Upper lobe of right lung (tissue), 1 donor: ENCODE data around the gene KCNE4. TPM values are rescaled to one million over a fixed set of nuclear protein-coding genes. Genes with fewer than 3 reads are reported as not detected.
"Not testable (repeated sequence)": the region's sequence is repeated elsewhere in the genome, so short reads cannot be mapped to it uniquely, and the experiment has no call there.

Experiments
- ATAC-seq: fragments of 200-7000 bp; cut with Tn5 transposase; one replicate; pipeline ENCODE4 v1.9.1; 2020; ENCODE audit warnings: mild to moderate bottlenecking, moderate library complexity
- DNase-seq: peaks from one replicate; pipeline ENCODE4 v3.0.0-alpha.2; 2020
- H3K27ac ChIP-seq: fragments of 200-600 bp; one replicate; pipeline ENCODE4 v1.8.0; 2022
- H3K27me3 ChIP-seq: fragments of 200-600 bp; one replicate; pipeline ENCODE4 v1.8.0; 2022; ENCODE audit warnings: mild to moderate bottlenecking
- H3K36me3 ChIP-seq: fragments of 200-600 bp; one replicate; pipeline ENCODE4 v1.8.0; 2022
- H3K4me1 ChIP-seq: fragments of 200-600 bp; one replicate; pipeline ENCODE4 v1.8.0; 2022
- H3K4me3 ChIP-seq: fragments of 200-600 bp; one replicate; pipeline ENCODE4 v1.8.0; 2022; ENCODE audit warnings: mild to moderate bottlenecking
- H3K9me3 ChIP-seq: fragments of 200-600 bp; one replicate; pipeline ENCODE4 v1.8.0; 2022
- intact Hi-C: fragments of 100-400 bp; cut with DNase I; formaldehyde crosslinking; loops from one replicate; pipeline ENCODE4 v1.11.0; 2022
- total RNA-seq: library from RNA; stranded (reverse); fragmentation: NEBNext Ultra II Directional; extraction: Animal tissue kit (Norgen Biotek cat#: 25700); gene quantifications from one replicate; pipeline ENCODE4 v1.2.1, GENCODE V29; 2021
- TF ChIP-seq, protein P1 (sequence below): fragments of 200-600 bp; IDR thresholded peaks from one replicate; pipeline ENCODE4 v1.8.0; 2022; ENCODE audit warnings: antibody characterized with exemption
- donor health status: DM: no; HTN: yes; CAD: no; lungs with severe emphysema.

Gene KCNE4
- total RNA-seq, 1 donor from 2014 or later, result 0.61 TPM

DNA sequence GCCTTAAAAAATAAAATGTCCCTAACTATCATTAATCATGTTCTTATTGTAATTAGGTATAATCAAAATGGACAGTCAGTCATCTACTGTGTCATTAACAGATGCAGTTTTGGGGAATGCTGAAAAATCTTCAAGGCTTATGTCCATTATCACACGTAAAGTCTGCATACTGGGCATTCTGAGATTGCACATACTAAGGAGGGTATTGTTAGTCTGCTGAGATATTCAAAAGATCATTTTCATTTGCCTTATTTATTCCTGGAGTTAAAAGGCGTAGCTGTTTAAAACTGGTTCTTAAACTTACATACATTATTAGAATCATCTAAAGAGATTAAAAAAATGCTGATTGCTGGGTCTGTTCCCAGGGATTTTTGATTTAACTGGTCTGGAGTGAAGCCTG, 27.4 kb downstream of the KCNE4 start:
- no peaks in the 10 kb centered on the region for H3K9me3 ChIP-seq
- DNase-seq (no peak), ATAC-seq (no peak)
- H3K4me1 ChIP-seq, result no peaks in the 10 kb centered on the region
- no peak overlapping the region for H3K27ac ChIP-seq
- H3K27me3 ChIP-seq, result no peaks in the 10 kb centered on the region
- no peaks in the 10 kb centered on the region for H3K36me3 ChIP-seq
- no peak overlapping the region for H3K4me3 ChIP-seq
- TF ChIP-seq, protein P1, sequence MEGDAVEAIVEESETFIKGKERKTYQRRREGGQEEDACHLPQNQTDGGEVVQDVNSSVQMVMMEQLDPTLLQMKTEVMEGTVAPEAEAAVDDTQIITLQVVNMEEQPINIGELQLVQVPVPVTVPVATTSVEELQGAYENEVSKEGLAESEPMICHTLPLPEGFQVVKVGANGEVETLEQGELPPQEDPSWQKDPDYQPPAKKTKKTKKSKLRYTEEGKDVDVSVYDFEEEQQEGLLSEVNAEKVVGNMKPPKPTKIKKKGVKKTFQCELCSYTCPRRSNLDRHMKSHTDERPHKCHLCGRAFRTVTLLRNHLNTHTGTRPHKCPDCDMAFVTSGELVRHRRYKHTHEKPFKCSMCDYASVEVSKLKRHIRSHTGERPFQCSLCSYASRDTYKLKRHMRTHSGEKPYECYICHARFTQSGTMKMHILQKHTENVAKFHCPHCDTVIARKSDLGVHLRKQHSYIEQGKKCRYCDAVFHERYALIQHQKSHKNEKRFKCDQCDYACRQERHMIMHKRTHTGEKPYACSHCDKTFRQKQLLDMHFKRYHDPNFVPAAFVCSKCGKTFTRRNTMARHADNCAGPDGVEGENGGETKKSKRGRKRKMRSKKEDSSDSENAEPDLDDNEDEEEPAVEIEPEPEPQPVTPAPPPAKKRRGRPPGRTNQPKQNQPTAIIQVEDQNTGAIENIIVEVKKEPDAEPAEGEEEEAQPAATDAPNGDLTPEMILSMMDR, result no peak
- intact Hi-C loops, result no loop called here

DNA sequence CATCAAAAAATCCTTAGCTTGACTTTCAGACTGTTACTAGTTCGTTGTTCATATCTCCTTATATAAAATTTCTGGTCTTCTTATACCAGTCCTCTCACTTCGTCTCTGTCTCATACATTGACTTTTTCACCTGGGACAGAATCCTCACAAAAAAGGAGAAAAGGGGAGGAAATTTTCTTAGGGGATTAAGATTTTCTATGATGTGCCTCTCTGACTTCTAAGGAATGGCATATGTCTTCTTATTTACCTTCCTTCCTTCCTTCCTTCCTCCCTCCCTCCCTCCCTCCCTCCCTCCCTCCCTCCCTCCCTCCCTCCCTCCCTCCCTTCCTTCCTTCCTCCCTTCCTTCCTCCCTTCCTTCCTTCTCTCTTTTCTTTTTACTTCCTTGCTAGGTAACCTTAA, 27.9 kb downstream of the KCNE4 start:
- intact Hi-C loops, result no loop called here
- DNase-seq (no peak), ATAC-seq (no peak)
- Histone ChIP-seq H3K9me3 (no peaks in the 10 kb centered on the region), H3K27me3 (no peaks in the 10 kb centered on the region), H3K36me3 (no peaks in the 10 kb centered on the region), H3K4me3 (no peak overlapping the region), H3K27ac (no peak overlapping the region), H3K4me1 (no peaks in the 10 kb centered on the region)
- TF ChIP-seq, protein P1, result no peak

DNA sequence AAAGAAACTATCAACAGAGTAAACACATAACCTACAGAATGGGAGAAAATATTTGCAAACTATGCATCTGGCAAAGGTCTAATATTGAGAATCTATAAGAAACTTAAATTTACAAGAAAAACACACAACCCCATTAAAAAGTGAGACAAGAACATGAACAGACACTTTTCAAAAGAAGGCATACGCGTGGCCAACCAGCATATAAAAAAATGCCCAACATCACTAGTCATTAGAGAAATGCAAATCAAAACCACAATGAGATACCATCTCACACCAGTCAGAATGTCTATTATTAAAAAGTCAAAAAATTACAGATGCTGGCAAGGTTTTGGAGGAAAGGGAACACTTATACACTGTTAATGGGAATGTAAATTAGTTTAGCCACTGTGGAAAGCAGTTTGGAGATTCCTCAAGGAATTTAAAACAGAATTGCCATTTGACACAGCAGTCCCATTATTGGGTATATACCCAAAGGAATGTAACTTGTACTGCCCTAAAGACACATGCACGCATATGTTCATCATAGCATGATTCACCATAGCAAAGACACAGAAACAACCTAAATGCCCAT, 28.9 kb downstream of the KCNE4 start:
- DNase-seq, H3K27ac ChIP-seq, H3K36me3 ChIP-seq, H3K27me3 ChIP-seq, H3K4me1 ChIP-seq, ATAC-seq, H3K4me3 ChIP-seq, H3K9me3 ChIP-seq, intact Hi-C loops: not testable (repeated sequence)

DNA sequence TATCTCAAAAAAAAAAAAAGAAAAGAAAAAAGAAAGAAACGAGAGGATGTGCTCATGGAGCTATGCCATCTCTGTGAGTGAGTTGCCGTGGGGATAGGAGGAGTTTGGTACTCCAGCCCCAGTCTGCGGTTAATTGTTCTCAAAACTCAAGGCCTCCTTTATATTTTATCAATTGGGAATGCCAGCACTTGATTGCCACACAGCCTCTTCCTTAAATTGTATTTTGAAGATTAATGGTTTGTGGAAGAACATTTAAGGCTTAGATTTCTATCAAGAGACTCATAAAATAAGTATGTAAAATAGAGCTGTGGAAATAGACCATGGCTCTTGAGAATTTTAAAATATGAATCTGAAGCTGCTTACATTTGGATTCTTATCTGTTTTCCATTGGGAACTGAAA, 29.8 kb downstream of the KCNE4 start:
- Histone ChIP-seq H3K4me3 (no peak overlapping the region), H3K27me3 (no peaks in the 10 kb centered on the region), H3K36me3 (no peaks in the 10 kb centered on the region), H3K27ac (no peak overlapping the region), H3K4me1 (no peaks in the 10 kb centered on the region), H3K9me3 (no peaks in the 10 kb centered on the region)
- DNase-seq (no peak), ATAC-seq (no peak)
- intact Hi-C loops, result no loop called here
- TF ChIP-seq, protein P1, result no peak

DNA sequence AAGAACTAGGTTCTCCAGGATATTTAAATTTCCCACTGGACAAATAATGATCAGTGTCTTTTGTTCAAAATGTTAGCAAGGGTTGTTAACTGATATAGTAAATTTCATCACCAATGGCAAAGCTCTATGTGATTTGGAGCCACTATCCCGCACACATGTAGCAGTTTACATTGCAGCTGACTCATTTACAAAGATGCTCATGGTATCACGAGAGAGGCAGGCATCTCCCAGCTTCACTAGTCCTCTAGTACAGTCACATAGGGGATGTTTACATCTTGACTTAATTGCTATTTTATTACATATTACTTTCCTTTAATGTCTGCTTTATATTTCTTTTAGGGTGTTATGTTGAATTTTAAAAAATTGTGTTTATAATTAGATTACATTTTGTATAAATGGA, 30.7 kb downstream of the KCNE4 start:
- H3K4me3 ChIP-seq, result no peak overlapping the region
- H3K36me3 ChIP-seq, result no peaks in the 10 kb centered on the region
- H3K9me3 ChIP-seq, result no peaks in the 10 kb centered on the region
- TF ChIP-seq, protein P1, result no peak
- no peak for ATAC-seq
- H3K4me1 ChIP-seq, result no peaks in the 10 kb centered on the region
- DNase-seq, result no peak
- no peak overlapping the region for H3K27ac ChIP-seq
- no peaks in the 10 kb centered on the region for H3K27me3 ChIP-seq
- intact Hi-C loops, result no loop called here

DNA sequence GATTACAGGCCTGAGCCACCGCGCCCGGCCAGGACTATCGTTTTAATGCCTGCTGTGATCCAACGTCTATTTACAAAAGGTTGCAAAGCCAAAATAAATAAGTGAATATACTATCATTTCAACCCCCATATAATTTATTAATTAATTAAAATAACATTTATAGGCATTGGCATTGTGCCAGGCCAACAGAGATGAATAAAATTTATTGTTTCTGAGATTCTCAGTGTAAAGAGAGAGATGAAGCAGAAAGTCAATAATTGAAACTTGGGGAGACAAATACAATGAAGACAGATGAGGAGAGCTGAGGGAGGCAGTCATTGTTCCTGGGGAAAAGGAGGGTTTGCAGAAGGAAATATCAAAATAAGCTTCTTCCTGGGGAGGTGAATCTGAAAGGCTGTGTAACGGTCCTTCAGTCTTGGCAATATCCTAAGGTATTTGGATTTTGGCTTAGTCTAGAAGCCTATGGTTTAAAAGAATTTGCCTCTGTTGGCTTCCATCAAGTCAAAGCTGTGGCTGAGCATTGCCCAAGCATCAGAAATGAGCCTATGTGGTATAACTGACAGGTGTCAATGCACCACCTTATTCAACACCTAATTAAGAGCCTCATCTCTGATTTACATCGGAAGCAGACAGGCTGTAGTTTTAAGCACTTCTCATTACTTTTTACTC, 31.5 kb downstream of the KCNE4 start:
- ATAC-seq (no peak), DNase-seq (no peak)
- no peak overlapping the region for H3K27ac ChIP-seq
- no peaks in the 10 kb centered on the region for H3K27me3 ChIP-seq
- TF ChIP-seq, protein P1, result no peak
- H3K4me1 ChIP-seq, result no peaks in the 10 kb centered on the region
- no peak overlapping the region for H3K4me3 ChIP-seq
- intact Hi-C loops, result no loop called here
- no peaks in the 10 kb centered on the region for H3K36me3 ChIP-seq
- no peaks in the 10 kb centered on the region for H3K9me3 ChIP-seq
